Esophagus muscularis mucosa (tissue), 4 donors: ENCODE data around the gene AGXT.

Experiments
- EP300 ChIP-seq: sonication (generic); formaldehyde crosslinking; IDR thresholded peaks from one replicate; pipeline ENCODE4 v1.6.1; 2017; ENCODE audit warnings: antibody characterized with exemption
- POLR2A ChIP-seq: fragments of 450-650 bp; IDR thresholded peaks from one replicate; pipeline ENCODE4 v1.6.1; 2017; ENCODE audit warnings: antibody characterized with exemption, moderate library complexity, mild to moderate bottlenecking, low read depth
- POLR2AphosphoS5 ChIP-seq, 2 donors: sonication (generic); formaldehyde crosslinking; IDR thresholded peaks; one replicate each; pipeline ENCODE4 v1.6.1; 2017; ENCODE audit warnings: antibody characterized with exemption in 2 of 2
- TF ChIP-seq, protein P1 (sequence below), 3 experiments: fragments of 200-600 bp in 2 of 3; fragments of 450-650 bp in 1 of 3; sonication (generic) in 2 of 3; IDR thresholded peaks; one replicate each; pipeline ENCODE4 v1.5.1; 2017 to 2019; ENCODE audit warnings: antibody characterized with exemption in 3 of 3, mild to moderate bottlenecking in 2 of 3, moderate library complexity in 1 of 3

DNA sequence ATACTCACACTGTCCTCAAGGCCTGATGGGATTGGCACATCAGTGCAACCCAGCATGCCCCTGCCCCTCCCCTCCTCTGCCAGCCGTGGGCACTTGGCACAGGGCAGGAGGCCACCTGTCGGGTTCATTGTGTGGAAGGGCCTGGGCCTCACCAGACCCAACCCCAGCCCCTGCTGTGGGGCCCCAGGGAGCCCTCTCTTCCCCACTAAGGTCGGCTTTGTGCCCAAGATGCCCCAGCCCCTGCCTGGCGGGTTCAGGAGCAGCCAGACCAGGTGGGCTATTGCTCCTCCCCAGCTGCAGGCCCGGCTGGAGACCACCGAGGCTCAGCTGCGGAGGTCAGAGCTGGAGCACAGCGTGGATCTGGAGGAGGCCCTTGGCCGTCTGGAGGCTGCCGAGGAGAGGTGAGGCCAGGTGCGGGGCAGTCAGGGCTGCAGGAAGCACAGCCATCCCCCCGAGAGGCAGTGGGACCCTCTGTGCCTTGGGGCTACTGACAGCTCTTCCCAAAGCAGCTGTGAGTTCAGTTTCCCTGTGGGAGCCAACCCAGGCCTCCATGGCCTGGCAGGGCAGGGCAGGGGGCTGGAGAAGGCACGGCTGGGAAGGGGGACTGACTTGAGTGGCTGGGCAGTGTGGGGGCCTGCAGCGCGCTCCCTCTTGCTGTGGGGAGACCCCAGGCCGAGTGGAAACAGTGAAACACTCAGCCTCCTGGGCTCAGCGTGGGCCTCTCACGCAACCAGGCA, 53.8 kb downstream of the AGXT start:
- TF ChIP-seq POLR2A: no peak
- TF ChIP-seq, protein P1, sequence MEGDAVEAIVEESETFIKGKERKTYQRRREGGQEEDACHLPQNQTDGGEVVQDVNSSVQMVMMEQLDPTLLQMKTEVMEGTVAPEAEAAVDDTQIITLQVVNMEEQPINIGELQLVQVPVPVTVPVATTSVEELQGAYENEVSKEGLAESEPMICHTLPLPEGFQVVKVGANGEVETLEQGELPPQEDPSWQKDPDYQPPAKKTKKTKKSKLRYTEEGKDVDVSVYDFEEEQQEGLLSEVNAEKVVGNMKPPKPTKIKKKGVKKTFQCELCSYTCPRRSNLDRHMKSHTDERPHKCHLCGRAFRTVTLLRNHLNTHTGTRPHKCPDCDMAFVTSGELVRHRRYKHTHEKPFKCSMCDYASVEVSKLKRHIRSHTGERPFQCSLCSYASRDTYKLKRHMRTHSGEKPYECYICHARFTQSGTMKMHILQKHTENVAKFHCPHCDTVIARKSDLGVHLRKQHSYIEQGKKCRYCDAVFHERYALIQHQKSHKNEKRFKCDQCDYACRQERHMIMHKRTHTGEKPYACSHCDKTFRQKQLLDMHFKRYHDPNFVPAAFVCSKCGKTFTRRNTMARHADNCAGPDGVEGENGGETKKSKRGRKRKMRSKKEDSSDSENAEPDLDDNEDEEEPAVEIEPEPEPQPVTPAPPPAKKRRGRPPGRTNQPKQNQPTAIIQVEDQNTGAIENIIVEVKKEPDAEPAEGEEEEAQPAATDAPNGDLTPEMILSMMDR (IDR thresholded peaks at IDR 0.05): no peak
- no peak for TF ChIP-seq POLR2AphosphoS5 (IDR thresholded peaks at IDR 0.05)
- no peak for TF ChIP-seq EP300
